Activated T-helper 2 cell treated with anti-CD3 and anti-CD28 coated beads, Interferon-gamma antibody, Interleukin-2, Interleukin-4, amounts not matched to agents 10 μg/mL and 5 μg/mL and 100 μg/mL, durations not matched to agents 14 hours and 24 hours and 36 hours (primary cell): ENCODE results near the gene MAVS. TPM values are rescaled to one million over a fixed set of nuclear protein-coding genes. Genes with fewer than 3 reads are reported as not detected.

Source experiments
- DNase-seq: peaks from one replicate; pipeline ENCODE4 v3.0.0; 2021; ENCODE audit warnings: low spot score
- H3K27ac Mint-ChIP-seq: one replicate; pipeline ENCODE4 v1.8.0; 2021; ENCODE audit warnings: mixed read lengths
- H3K27me3 Mint-ChIP-seq: one replicate; pipeline ENCODE4 v1.8.0; 2021; ENCODE audit warnings: low read depth, mixed read lengths
- H3K36me3 Mint-ChIP-seq: one replicate; pipeline ENCODE4 v1.8.0; 2021; ENCODE audit warnings: low read depth, mixed read lengths
- H3K4me1 Mint-ChIP-seq: one replicate; pipeline ENCODE4 v1.8.0; 2021; ENCODE audit warnings: low read depth, mixed read lengths
- H3K4me3 Mint-ChIP-seq: one replicate; pipeline ENCODE4 v1.8.0; 2021; ENCODE audit warnings: low read depth, mild to moderate bottlenecking, moderate library complexity, mixed read lengths
- H3K9me3 Mint-ChIP-seq: one replicate; pipeline ENCODE4 v1.8.0; 2021; ENCODE audit warnings: mixed read lengths
- intact Hi-C: fragments of 100-400 bp; cut with micrococcal nuclease; formaldehyde crosslinking; loops from one replicate; pipeline ENCODE4 v1.15.1; 2023
- total RNA-seq: library from RNA; stranded (reverse); gene quantifications from 2 replicates; pipeline ENCODE4 v1.2.3, GENCODE V29; 2022

MAVS gene
- total RNA-seq = 41.0 and 43.5 TPM in 2 replicates

DNA sequence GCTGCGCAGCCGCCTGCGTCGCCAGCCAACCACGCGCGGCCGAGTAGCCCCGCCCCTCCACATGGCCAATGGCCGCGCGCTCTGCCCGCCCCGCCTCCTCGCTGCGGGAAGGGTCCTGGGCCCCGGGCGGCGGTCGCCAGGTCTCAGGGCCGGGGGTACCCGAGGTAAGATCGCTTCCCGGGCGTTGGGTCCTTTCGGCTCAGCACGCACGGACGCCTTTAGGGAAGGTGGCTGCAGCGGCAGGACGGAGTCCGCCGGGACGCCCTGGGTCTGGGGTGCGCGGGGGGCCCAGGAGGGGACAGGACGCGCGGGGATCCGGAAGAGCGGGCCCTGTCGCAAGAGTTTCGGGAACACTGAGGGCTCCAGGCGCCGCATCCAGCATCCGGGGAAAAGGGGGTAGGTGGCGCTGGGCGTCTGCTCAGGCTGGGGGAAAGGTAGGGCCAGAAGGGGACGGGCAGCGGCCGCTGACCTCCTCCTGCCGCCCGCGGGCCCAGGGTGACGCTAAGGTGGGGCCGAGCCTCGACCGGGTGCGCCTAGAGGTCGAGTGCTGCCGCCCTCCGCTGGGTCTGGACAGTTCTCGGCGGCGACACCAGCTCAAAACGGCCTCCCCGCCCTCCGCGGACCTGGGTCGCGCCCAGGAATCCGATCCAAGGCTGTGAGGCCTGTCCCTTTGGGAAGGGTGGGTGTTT is at the start of gene MAVS:
Gene MAVS (plus strand): TSS at position 95 of the 689 bp plus-strand sequence. CDS start 7,791 bp downstream, outside the sequence.
- Mint-ChIP-seq H3K27me3 (no peaks in the 10 kb centered on the region), H3K4me3 (peak within 1 kb of the TSS; percentile 90), H3K9me3 (no peaks in the 10 kb centered on the region), H3K4me1 (peaks cover 17% of the 10 kb centered on the region), H3K36me3 (peaks cover 17% of the 10 kb centered on the region), H3K27ac (peak within 1 kb of the TSS; percentile 79)
- peak; percentile 83 for DNase-seq
- intact Hi-C loops = loop anchor here (1.0 to 2.0 kb wide), 2 partner anchors 27 to 60 kb away; partner anchors contain the start of genes AP5S1 and CENPB

DNA sequence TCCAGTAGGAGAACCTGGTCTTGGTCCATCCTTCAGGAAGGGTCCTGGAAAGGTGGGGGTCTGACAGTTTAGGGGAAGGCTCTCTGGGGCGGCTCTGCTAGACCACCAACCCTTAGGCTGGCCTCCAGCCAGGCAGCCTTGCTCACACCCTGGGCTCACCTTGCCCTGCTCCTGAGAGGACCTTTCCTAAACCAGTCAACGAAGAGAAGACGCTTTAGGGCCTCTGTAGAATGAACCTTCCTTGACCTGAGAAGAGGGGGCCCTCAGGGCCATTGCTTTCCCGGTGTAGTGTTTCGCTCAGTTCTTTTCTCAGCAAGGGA is 49.4 kb upstream of the MAVS start:
- Mint-ChIP-seq H3K4me1 (peaks cover 47% of the 10 kb centered on the region), H3K36me3 (peaks cover 54% of the 10 kb centered on the region)

DNA sequence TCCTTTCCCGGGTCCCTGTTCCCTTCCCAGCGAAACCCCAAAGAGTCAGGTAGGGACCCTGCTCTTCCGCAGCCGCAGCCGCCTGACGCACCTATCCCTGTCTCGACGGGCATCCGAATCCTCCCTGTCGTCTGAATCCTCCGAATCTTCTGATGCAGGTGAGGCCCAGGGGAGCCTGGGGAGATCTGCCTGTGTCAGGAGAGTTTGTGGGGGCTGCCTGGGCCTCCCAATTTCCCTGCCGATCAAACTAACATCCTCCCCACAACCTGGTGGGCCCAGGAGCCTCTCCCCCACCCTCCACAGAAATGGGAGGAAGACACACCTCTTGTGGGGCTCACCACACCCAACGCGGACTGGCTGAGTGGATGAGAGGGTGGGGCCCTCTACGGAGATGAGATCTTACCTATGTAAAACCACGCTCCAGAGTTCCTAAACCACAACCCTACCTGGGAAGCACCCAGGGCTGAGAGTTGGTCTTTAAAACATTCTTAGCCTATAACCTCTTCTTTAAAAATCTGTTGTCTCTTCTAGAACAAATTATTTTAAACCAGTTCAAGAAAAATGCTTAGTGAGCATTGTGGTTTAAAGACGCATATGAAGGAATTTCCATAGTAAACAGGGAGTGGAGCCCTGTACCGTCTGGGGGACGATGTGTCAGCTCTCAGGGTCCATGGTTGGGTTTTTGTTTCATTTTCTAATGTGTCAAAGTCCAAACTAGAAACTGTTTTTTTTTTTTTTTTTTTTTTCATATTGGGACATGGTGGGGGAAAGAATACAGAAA is 48.9 kb upstream of the MAVS start:
- H3K9me3 Mint-ChIP-seq = no peaks in the 10 kb centered on the region
- intact Hi-C loops = no loop called here
- peak; percentile 60 for DNase-seq
- H3K36me3 Mint-ChIP-seq = peaks cover 60% of the 10 kb centered on the region
- peaks cover 48% of the 10 kb centered on the region for H3K4me1 Mint-ChIP-seq
- peak overlapping the region; percentile 99 for H3K4me3 Mint-ChIP-seq
- H3K27me3 Mint-ChIP-seq = no peaks in the 10 kb centered on the region
- H3K27ac Mint-ChIP-seq = peak overlapping the region; percentile 95

More for the DNA sequence above, 49.4 kb upstream of the MAVS start:
- no peak for DNase-seq
- H3K9me3 Mint-ChIP-seq = no peaks in the 10 kb centered on the region
- H3K4me3 Mint-ChIP-seq = peak overlapping the region; percentile 99
- intact Hi-C loops = no loop called here
- no peaks in the 10 kb centered on the region for H3K27me3 Mint-ChIP-seq
- peak overlapping the region; percentile 95 for H3K27ac Mint-ChIP-seq

DNA sequence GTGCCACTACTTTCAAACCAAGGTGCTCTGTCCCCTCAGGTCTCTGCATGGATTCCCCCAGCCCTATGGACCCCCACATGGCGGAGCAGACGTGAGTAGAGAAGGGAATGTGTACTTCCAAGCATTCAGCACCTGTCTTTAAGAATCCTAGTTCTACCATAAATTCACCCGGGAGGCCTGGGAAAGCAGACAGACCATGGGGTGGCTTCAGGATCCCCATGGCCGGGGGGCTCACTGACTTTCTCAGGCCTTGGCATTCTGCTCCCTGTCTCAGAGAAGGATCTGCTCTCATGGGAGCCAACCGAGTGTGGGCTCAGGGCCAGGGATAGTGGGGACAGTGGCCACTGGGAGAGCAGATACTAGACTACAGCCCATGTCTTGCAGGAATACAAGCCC is 48.3 kb upstream of the MAVS start:
- intact Hi-C loops = no loop called here
- H3K4me1 Mint-ChIP-seq = peaks cover 50% of the 10 kb centered on the region

DNA sequence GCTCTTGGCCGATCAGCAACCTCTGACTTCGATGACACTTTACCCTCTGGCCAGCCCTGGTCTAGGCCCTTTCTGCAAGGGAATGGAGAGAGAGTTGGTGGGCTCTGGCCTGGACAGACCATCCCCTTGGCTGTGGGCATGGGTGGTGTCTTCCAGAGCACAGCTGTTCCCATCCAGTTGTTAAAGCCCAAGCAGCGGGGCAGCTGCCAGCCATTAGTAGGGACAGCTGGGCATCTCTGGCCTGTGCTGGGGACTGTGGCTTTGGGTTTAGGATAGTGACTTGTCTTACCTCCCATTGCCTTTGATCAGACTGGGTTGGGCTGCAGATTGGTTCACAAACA is 47.8 kb upstream of the MAVS start:
- Mint-ChIP-seq H3K4me1 (peaks cover 53% of the 10 kb centered on the region), H3K4me3 (peak overlapping the region; percentile 99), H3K27me3 (no peaks in the 10 kb centered on the region), H3K9me3 (no peaks in the 10 kb centered on the region), H3K36me3 (peaks cover 69% of the 10 kb centered on the region), H3K27ac (peak overlapping the region; percentile 95)
- no peak for DNase-seq
- intact Hi-C loops = no loop called here

More for the DNA sequence above, 48.3 kb upstream of the MAVS start:
- Mint-ChIP-seq H3K9me3 (no peaks in the 10 kb centered on the region), H3K36me3 (peaks cover 64% of the 10 kb centered on the region), H3K27ac (peak overlapping the region; percentile 95), H3K4me3 (peak overlapping the region; percentile 99), H3K27me3 (no peaks in the 10 kb centered on the region)
- DNase-seq = no peak

DNA sequence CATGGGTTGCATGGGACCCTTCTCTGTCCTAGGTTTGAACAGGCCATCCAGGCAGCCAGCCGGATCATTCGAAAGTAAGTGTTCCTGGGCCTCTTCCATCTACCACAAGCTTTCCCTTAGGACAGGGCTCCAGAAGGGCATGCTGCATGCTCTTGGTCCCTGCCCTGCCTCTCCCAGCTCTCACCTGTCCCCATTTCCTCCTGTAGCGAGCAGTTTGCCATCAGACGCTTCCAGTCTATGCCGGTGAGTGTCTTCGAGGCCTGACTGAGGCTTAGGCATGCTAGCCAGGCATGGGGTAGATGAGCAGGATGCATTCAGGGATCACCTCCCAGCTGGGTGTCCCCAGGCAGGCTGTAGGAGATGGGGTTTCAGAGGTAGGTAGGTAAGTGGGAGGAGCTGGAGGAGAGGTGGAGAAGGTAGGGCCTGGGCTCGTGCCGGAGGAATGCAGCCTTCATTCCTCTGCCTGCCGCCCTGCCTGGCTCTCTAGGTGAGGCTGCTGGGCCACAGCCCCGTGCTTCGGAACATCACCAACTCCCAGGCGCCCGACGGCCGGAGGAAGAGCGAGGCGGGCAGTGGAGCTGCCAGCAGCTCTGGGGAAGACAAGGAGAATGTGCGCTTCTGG is 46.3 kb upstream of the MAVS start:
- peaks cover 57% of the 10 kb centered on the region for H3K4me1 Mint-ChIP-seq
- peaks cover 82% of the 10 kb centered on the region for H3K36me3 Mint-ChIP-seq
- DNase-seq = no peak
- intact Hi-C loops = no loop called here
- H3K4me3 Mint-ChIP-seq = no peak overlapping the region
- peak overlapping the region; percentile 95 for H3K27ac Mint-ChIP-seq
- no peaks in the 10 kb centered on the region for H3K27me3 Mint-ChIP-seq
- H3K9me3 Mint-ChIP-seq = no peaks in the 10 kb centered on the region

DNA sequence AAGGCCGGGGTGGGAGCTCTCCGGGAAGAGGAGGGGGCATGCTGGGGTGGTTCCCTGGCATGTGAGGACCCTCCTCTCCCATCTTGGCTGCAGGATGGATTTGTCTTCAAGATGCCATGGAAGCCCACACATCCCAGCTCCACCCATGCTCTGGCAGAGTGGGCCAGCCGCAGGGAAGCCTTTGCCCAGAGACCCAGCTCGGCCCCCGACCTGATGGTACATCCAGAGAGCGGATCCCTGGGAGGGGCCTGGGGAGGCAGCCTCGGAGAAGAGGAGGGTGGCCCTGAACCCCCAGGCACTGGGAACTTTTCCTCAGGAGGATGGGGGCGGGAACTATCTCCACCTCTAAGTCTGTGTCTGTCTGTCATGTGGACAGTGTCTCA is 45.8 kb upstream of the MAVS start:
- Mint-ChIP-seq H3K4me1 (peaks cover 58% of the 10 kb centered on the region), H3K27me3 (no peaks in the 10 kb centered on the region), H3K4me3 (no peak overlapping the region), H3K9me3 (no peaks in the 10 kb centered on the region), H3K27ac (no peak overlapping the region), H3K36me3 (peaks cover 86% of the 10 kb centered on the region)
- intact Hi-C loops = no loop called here
- DNase-seq = no peak

DNA sequence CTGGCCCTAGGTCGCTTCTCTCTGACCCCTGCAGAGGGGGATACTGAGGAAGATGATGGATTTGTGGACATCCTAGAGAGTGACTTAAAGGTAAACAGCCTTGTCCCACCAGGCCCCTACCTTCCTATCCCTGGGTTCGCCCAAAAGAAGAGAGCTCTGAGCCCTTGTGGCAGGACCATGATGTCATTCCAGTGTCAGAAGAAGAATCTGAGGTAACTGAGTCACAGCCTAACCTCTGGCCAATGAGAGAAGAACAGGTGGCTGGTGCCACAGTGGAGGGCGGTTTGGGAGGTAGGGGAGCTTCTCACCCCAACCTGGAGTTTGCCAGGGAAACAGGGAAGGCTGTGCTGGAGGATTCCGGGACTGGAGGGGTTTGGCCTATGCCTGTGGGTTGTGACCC is 45.3 kb upstream of the MAVS start:
- no peaks in the 10 kb centered on the region for H3K9me3 Mint-ChIP-seq
- no peaks in the 10 kb centered on the region for H3K27me3 Mint-ChIP-seq
- no peak overlapping the region for H3K4me3 Mint-ChIP-seq
- H3K27ac Mint-ChIP-seq = no peak overlapping the region
- H3K4me1 Mint-ChIP-seq = peaks cover 61% of the 10 kb centered on the region
- no peak for DNase-seq
- intact Hi-C loops = no loop called here
- H3K36me3 Mint-ChIP-seq = peaks cover 90% of the 10 kb centered on the region

DNA sequence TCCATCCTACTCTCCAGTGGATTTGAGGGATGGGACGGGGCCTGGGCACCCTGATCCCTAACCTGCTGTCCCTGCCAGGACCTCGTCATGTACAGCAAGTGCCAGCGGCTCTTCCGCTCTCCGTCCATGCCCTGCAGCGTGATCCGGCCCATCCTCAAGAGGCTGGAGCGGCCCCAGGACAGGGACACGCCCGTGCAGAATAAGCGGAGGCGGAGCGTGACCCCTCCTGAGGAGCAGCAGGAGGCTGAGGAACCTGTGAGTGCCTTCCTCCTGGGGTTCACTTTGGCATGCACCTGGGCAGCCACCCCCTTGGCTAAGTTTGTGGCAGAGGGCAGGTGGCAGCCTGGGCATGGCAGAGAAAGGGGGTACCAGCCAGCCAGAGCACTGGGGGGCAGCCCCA is 44.8 kb upstream of the MAVS start:
- peaks cover 62% of the 10 kb centered on the region for H3K4me1 Mint-ChIP-seq
- H3K9me3 Mint-ChIP-seq = no peaks in the 10 kb centered on the region
- H3K36me3 Mint-ChIP-seq = peaks cover 92% of the 10 kb centered on the region
- no peak overlapping the region for H3K4me3 Mint-ChIP-seq
- no peak overlapping the region for H3K27ac Mint-ChIP-seq
- intact Hi-C loops = no loop called here
- H3K27me3 Mint-ChIP-seq = no peaks in the 10 kb centered on the region
- DNase-seq = no peak

DNA sequence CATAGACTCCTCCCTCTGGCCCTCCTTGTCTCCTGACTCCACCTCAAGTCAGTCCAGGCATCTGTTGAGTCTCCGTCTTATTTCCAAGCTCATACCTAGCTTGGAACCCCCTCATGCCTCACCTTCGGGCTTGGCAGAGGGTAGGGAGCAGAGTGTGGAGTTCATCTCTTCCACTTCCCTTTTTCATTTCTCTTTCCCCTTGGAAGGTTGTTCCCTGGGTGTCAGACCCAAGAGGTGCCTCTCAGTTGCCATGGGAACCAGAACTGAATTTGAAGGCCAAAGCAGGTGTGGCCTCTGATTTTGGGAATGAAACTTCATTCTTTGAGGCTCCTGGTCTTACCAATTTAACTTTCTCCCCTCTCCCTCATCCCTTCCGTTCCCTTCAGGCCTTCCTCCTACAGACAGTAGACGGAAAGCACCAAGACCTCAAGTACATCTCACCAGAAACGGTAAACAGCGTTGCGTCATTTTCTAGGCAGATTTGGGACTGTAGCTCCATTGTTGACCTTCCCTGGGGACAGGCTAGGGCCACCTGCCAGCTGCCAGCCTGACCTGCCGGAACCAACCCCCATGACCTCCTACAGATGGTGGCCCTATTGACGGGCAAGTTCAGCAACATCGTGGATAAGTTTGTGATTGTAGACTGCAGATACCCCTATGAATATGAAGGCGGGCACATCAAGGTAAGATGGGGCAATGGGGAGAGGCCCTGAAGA is 44.0 kb upstream of the MAVS start:
- DNase-seq = no peak
- no peaks in the 10 kb centered on the region for H3K9me3 Mint-ChIP-seq
- intact Hi-C loops = no loop called here
- no peak overlapping the region for H3K27ac Mint-ChIP-seq
- H3K4me3 Mint-ChIP-seq = no peak overlapping the region
- H3K27me3 Mint-ChIP-seq = no peaks in the 10 kb centered on the region
- peaks cover 88% of the 10 kb centered on the region for H3K36me3 Mint-ChIP-seq
- peaks cover 61% of the 10 kb centered on the region for H3K4me1 Mint-ChIP-seq

DNA sequence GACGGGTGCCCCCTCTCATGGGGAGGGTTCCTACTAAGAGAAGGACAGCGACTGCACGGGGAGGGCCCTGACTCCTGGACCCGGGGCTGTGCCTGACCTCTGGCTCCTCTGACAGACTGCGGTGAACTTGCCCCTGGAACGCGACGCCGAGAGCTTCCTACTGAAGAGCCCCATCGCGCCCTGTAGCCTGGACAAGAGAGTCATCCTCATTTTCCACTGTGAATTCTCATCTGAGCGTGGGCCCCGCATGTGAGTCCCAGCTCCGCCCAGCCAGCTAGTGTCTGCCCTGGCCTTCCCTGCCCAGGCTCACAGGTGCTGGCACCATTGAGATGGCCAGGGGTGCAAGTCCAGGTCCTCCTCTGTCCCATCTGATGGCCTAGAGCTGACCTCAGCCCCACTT is 43.3 kb upstream of the MAVS start:
- peaks cover 84% of the 10 kb centered on the region for H3K36me3 Mint-ChIP-seq
- intact Hi-C loops = no loop called here
- H3K27ac Mint-ChIP-seq = no peak overlapping the region
- no peaks in the 10 kb centered on the region for H3K27me3 Mint-ChIP-seq
- H3K4me1 Mint-ChIP-seq = peaks cover 58% of the 10 kb centered on the region
- no peak for DNase-seq
- H3K9me3 Mint-ChIP-seq = no peaks in the 10 kb centered on the region
- no peak overlapping the region for H3K4me3 Mint-ChIP-seq

DNA sequence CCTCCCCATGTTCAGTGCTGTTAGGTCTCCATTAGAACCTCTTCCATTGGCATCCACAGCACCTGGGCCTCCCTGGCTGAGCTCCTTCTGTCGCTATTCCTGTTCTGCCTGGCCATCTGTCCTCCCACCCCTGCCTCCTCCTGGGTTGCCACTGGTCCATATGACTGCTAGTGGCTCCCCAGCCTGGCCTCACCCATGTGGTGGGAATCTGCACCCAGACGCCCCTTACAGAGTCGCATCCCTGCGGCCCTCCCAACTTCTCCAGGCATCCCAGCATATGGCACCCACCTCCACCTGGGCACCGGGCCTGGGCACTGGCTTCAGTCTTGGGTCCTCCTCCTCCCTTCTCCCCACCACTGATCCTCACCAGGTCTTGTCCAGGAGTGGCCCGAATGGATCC is 42.8 kb upstream of the MAVS start:
- Mint-ChIP-seq H3K9me3 (no peaks in the 10 kb centered on the region), H3K4me1 (peaks cover 52% of the 10 kb centered on the region), H3K27me3 (no peaks in the 10 kb centered on the region), H3K4me3 (no peak overlapping the region), H3K27ac (no peak overlapping the region), H3K36me3 (peaks cover 83% of the 10 kb centered on the region)
- intact Hi-C loops = no loop called here
- DNase-seq = no peak
